GM21717 (cell line): ENCODE results near the gene PKIG.

Experiments used
- ATAC-seq: cut with Tn5 transposase; IDR thresholded peaks from one replicate; pipeline ENCODE4 v1.9.1; 2021; ENCODE audit warnings: mild to moderate bottlenecking, moderate library complexity; ENCODE audit not compliant: unreplicated experiment

PKIG gene

DNA sequence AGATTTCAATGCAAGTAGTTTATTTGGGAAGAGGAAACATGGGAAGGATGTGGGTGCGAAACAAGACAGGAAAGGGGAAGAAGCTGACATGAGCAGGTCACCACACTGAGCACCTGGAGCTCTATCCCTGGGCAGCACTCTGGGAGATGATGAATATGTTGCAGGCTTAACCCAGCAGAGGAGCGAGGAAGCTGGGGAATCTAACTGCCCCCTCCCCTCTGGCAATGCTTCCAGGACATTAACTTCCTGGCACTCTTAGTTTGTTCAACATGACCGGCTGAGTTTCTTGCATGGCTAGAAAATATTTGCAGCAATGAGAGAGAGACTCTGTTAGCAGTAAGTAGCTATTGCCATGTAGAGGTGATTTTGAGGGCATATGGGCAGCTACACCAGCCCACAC is 74.1 kb downstream of the PKIG start:
- no peak for ATAC-seq

DNA sequence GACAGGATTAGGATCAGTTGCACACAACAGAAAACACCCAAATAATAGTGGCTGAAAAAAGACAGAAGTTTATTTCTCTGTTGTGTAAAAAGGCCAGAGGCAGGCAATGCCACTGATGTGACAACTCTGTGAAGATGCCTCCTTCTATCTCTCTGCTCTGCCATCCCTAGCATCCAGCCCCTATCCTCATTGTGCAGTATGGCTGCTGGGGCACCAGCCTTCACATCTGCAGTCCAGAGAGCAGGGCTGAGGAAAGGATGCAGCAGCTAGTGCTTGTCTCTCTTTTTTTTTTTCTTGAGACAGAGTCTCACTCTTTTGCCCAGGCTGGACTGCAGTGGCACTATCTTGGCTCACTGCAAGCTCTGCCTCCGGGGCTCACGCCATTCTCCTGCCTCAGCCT is 75.5 kb downstream of the PKIG start:
- ATAC-seq: no peak

DNA sequence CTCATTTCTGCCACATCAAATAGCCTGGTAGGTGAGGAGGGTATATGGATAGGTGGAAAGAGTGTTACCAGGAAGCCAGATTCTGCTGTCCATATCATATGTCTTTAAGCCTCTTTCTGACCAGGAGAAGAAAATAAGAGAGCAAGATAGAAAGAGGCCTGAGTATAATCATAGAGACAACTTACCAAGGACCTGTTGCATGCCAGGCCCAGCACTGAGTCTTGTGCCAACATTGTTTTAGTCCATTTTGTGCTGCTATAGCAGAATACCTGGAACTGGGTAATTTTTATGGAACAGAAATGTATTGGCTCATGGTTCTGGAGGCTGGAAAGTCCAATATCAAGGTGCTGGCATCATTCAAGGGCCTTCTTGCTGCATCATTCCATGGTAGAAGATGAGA is 76.4 kb downstream of the PKIG start:
- no peak for ATAC-seq

DNA sequence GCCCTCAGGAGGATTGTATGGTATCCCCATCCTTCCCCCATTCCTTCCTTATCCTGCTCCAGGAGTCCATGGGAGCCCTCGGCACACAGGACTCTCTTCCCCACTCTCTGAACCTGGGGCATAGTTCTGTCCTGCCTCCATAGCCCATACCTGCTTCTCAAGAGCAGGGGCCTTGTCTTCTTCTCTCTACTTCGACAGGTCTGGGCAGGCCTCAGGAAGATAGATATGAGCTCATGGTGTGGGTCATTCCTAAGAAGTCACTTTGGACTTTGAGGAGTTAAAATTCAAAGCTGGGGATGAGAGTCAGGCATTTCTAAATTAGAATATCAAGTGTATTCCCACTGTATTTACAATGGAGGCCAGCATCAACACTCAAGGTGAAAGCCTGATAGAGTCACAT is 77.6 kb downstream of the PKIG start:
- no peak for ATAC-seq

DNA sequence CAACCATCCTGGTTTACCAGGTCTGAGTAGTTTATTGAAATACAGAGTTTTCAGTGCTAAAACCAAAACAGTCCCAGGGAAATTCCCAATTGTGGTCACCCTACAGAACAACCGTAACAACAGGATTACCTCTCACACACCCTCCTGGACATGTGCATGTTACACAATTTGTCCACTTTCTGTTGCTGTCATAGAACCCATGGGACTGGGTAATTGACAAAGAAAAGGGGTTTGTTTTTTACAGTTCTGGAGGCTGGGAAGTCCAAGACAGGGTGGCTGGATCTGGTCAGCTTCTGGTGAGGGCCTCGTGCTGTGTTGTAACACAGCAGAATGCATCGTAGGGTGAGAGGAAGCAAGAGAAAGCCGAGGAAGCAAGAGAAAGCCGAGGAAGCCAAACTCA is 78.2 kb downstream of the PKIG start:
- no peak for ATAC-seq

DNA sequence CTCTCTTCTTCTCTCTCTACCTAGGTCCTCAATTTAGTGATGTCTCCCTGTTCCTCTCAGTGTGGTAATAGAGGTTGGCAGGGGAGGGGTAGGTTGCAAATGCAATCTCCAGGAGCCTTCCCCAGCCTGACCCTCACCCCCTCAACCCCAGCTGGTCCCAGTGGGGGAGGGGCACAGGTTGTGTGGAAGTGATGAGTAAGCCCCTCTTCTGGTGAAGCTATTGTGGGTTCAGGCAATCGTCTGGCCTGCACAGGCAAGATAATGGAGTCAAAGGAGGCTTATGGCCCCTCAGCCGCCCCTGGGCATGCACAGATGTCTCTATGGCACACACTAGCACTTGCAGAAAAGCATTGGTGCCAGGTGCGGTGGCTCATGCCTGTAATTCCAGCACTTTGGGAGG is 79.9 kb downstream of the PKIG start:
- ATAC-seq: no peak

DNA sequence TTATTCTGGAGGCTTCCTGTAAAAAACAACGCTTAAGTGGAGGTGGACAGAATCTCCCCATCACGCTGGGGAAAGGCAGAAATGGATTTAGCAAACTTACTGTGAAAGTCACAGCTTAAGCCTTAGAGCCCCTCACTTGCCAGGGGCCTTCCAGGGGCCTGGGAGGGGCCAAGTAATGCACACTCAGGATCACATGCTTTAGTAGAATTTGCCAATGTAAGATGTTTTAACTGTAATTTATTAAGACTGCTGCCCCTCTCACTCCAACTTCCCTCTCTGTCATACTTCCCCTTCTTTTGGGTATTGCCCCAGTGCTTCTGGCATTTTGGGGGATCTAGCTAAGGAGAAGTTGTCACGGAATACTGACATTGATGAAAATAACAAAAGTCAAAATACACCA is 81.8 kb downstream of the PKIG start:
- no peak for ATAC-seq

DNA sequence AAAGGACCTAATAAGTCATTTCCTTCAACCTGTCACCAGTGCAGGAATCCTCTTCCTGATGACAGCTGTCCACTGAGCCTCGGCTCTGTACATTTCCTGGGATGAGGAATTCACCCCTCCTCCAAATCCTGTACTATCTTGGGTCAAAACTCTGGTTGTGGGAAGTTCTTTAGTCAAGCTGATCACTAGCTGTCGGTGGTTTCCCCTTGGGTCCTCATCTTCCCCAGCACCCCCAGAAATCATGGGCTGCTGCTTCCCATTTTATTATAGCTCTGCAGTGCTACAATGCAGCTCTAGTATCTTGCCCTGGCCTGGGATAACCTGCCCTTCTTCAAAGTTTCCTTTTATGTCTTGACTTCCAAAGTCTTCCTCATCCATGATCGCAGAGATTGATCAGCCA is 83.7 kb downstream of the PKIG start:
- no peak for ATAC-seq
